Colon (tissue), 2 donors: Measurements from ENCODE around the gene IFFO2.
"Not testable (repeated sequence)": the region's sequence is repeated elsewhere in the genome, so short reads cannot be mapped to it uniquely, and the experiment has no call there.

Experiments
- FAIRE-seq: peaks from 2 replicates; lab custom pipeline; 2012; peaks lifted over from hg19 to GRCh38; lab: Jason Lieb, UNC
- donor health status: control.
- donor health status: control.

The IFFO2 gene

GRCh38 chr1:18874600-18874999 lies 81.9 kb downstream of the IFFO2 start:
- no peak for FAIRE-seq

GRCh38 chr1:18874036-18874435 lies 82.4 kb downstream of the IFFO2 start:
- FAIRE-seq, result no peak

GRCh38 chr1:18872071-18872611 lies 84.3 kb downstream of the IFFO2 start:
- FAIRE-seq, result no peak

GRCh38 chr1:18871401-18872070 lies 84.9 kb downstream of the IFFO2 start:
- FAIRE-seq, result no peak

GRCh38 chr1:18870957-18871356 lies 85.5 kb downstream of the IFFO2 start:
- no peak for FAIRE-seq

GRCh38 chr1:18870595-18870865 lies 85.9 kb downstream of the IFFO2 start:
- FAIRE-seq, result not testable (repeated sequence)

GRCh38 chr1:18869847-18870594 lies 86.5 kb downstream of the IFFO2 start:
- no peak for FAIRE-seq

GRCh38 chr1:18868801-18869424 lies 87.6 kb downstream of the IFFO2 start:
- no peak for FAIRE-seq

- no peak for FAIRE-seq
Measured at GRCh38 chr1:18868354-18868753, 88.1 kb downstream of the IFFO2 start.

- no peak for FAIRE-seq
Measured at GRCh38 chr1:18866846-18867245, 89.6 kb downstream of the IFFO2 start.

- no peak for FAIRE-seq
Measured at GRCh38 chr1:18866314-18866713, 90.2 kb downstream of the IFFO2 start.

GRCh38 chr1:18865176-18865575 lies 91.3 kb downstream of the IFFO2 start:
- no peak for FAIRE-seq

GRCh38 chr1:18861590-18861989 lies 94.9 kb downstream of the IFFO2 start:
- no peak for FAIRE-seq

- no peak for FAIRE-seq
Measured at GRCh38 chr1:18861082-18861481, 95.4 kb downstream of the IFFO2 start.

- no peak for FAIRE-seq
Measured at GRCh38 chr1:18859560-18859959, 96.9 kb downstream of the IFFO2 start, which contains the start of gene TAS1R2. TAS1R2 (minus strand) TSS chr1:18859660; CDS start chr1:18859660, 0 bp downstream.

- FAIRE-seq, result no peak
Measured at GRCh38 chr1:18858070-18858688, 98.3 kb downstream of the IFFO2 start.

- FAIRE-seq, result no peak
Measured at GRCh38 chr1:18856435-18856834, 100.0 kb downstream of the IFFO2 start.

- no peak for FAIRE-seq
Measured at GRCh38 chr1:18855573-18855972, 100.9 kb downstream of the IFFO2 start.

GRCh38 chr1:18854331-18855025 lies 102.0 kb downstream of the IFFO2 start:
- FAIRE-seq, result no peak
